IPS-15b (cell line): ENCODE measurements around the gene PRKAR1B.
"Not testable (repeated sequence)": the region's sequence is repeated elsewhere in the genome, so short reads cannot be mapped to it uniquely, and the experiment has no call there.

Experiments
- H3K27me3 ChIP-seq: one replicate; pipeline ENCODE4 v1.6.1; 2013; ENCODE audit warnings: low read length; ENCODE audit not compliant: control insufficient read depth, insufficient read depth
- H3K36me3 ChIP-seq: one replicate; pipeline ENCODE4 v1.6.1; 2013; ENCODE audit warnings: low read length; ENCODE audit not compliant: control insufficient read depth, insufficient read depth
- H3K4me1 ChIP-seq: one replicate; pipeline ENCODE4 v1.6.1; 2013; ENCODE audit warnings: mild to moderate bottlenecking, low read length; ENCODE audit not compliant: control insufficient read depth, insufficient read depth
- H3K4me3 ChIP-seq: one replicate; pipeline ENCODE4 v1.5.1; 2013; ENCODE audit warnings: low read depth, low read length
- H3K9ac ChIP-seq: one replicate; pipeline ENCODE4 v1.6.1; 2013; ENCODE audit warnings: low read depth, mild to moderate bottlenecking, low read length
- H3K9me3 ChIP-seq: one replicate; pipeline ENCODE4 v1.6.1; 2013; ENCODE audit warnings: mild to moderate bottlenecking, low read length; ENCODE audit not compliant: control insufficient read depth, insufficient read depth

PRKAR1B gene

GRCh38 chr7:557558-557881 is 169.6 kb downstream of the PRKAR1B start:
- Histone ChIP-seq H3K9ac (no peak overlapping the region), H3K4me1 (no peaks in the 10 kb centered on the region), H3K27me3 (no peaks in the 10 kb centered on the region), H3K4me3 (no peak overlapping the region), H3K9me3 (no peaks in the 10 kb centered on the region), H3K36me3 (peaks cover 3% of the 10 kb centered on the region)

GRCh38 chr7:556837-557557 is 170.1 kb downstream of the PRKAR1B start:
- Histone ChIP-seq H3K36me3 (peaks cover 3% of the 10 kb centered on the region), H3K27me3 (no peaks in the 10 kb centered on the region), H3K4me1 (no peaks in the 10 kb centered on the region), H3K9me3 (no peaks in the 10 kb centered on the region), H3K4me3 (no peak overlapping the region), H3K9ac (no peak overlapping the region)

- H3K4me1 ChIP-seq: no peaks in the 10 kb centered on the region
- no peaks in the 10 kb centered on the region for H3K27me3 ChIP-seq
These were observed 170.7 kb downstream of the PRKAR1B start for GRCh38 chr7:556291-556826.

GRCh38 chr7:555551-556160 is 171.4 kb downstream of the PRKAR1B start:
- no peaks in the 10 kb centered on the region for H3K9me3 ChIP-seq
- H3K27me3 ChIP-seq: no peaks in the 10 kb centered on the region
- no peaks in the 10 kb centered on the region for H3K4me1 ChIP-seq
- H3K4me3 ChIP-seq: no peak overlapping the region
- H3K9ac ChIP-seq: no peak overlapping the region
- peaks cover 3% of the 10 kb centered on the region for H3K36me3 ChIP-seq

More at GRCh38 chr7:556291-556826, 170.7 kb downstream of the PRKAR1B start:
- Histone ChIP-seq H3K4me3 (no peak overlapping the region), H3K36me3 (peaks cover 3% of the 10 kb centered on the region), H3K9me3 (no peaks in the 10 kb centered on the region), H3K9ac (no peak overlapping the region)

- Histone ChIP-seq H3K36me3 (peaks cover 3% of the 10 kb centered on the region), H3K4me1 (no peaks in the 10 kb centered on the region), H3K4me3 (no peak overlapping the region), H3K9ac (no peak overlapping the region), H3K27me3 (no peaks in the 10 kb centered on the region), H3K9me3 (no peaks in the 10 kb centered on the region)
These were observed 173.4 kb downstream of the PRKAR1B start for GRCh38 chr7:553636-554111.

- Histone ChIP-seq H3K36me3 (peaks cover 3% of the 10 kb centered on the region), H3K9ac (no peak overlapping the region), H3K4me1 (no peaks in the 10 kb centered on the region)
These were observed 174.0 kb downstream of the PRKAR1B start for GRCh38 chr7:552868-553635.

GRCh38 chr7:552151-552867 is 174.8 kb downstream of the PRKAR1B start:
- not testable (repeated sequence) for H3K4me3 ChIP-seq, H3K4me1 ChIP-seq, H3K36me3 ChIP-seq

More at GRCh38 chr7:552868-553635, 174.0 kb downstream of the PRKAR1B start:
- no peaks in the 10 kb centered on the region for H3K27me3 ChIP-seq
- no peak overlapping the region for H3K4me3 ChIP-seq
- H3K9me3 ChIP-seq: no peaks in the 10 kb centered on the region

GRCh38 chr7:551615-551970 is 175.5 kb downstream of the PRKAR1B start:
- H3K9ac ChIP-seq, H3K9me3 ChIP-seq, H3K4me3 ChIP-seq, H3K36me3 ChIP-seq, H3K27me3 ChIP-seq, H3K4me1 ChIP-seq: not testable (repeated sequence)

More at GRCh38 chr7:552151-552867, 174.8 kb downstream of the PRKAR1B start:
- not testable (repeated sequence) for H3K27me3 ChIP-seq, H3K9me3 ChIP-seq, H3K9ac ChIP-seq

GRCh38 chr7:550881-551614 is 176.0 kb downstream of the PRKAR1B start:
- H3K4me1 ChIP-seq: no peaks in the 10 kb centered on the region
- no peak overlapping the region for H3K4me3 ChIP-seq

GRCh38 chr7:549891-550625 is 177.0 kb downstream of the PRKAR1B start:
- no peaks in the 10 kb centered on the region for H3K4me1 ChIP-seq
- H3K4me3 ChIP-seq: no peak overlapping the region
- no peaks in the 10 kb centered on the region for H3K9me3 ChIP-seq
- no peak overlapping the region for H3K9ac ChIP-seq
- no peaks in the 10 kb centered on the region for H3K36me3 ChIP-seq
- no peaks in the 10 kb centered on the region for H3K27me3 ChIP-seq

More at GRCh38 chr7:550881-551614, 176.0 kb downstream of the PRKAR1B start:
- H3K9ac ChIP-seq: no peak overlapping the region
- no peaks in the 10 kb centered on the region for H3K9me3 ChIP-seq
- H3K27me3 ChIP-seq: no peaks in the 10 kb centered on the region
- no peaks in the 10 kb centered on the region for H3K36me3 ChIP-seq
